Fibroblast of lung (primary cell): ENCODE measurements around the gene SLC6A13.

Source experiments
- CTCF ChIP-seq, 2 donors: IDR thresholded peaks in 1 of 2; conservative IDR thresholded peaks in 1 of 2; 1 replicate in 1 of 2; 2 replicates in 1 of 2; pipeline ENCODE4 v1.5.1; 2011 to 2012; ENCODE audit warnings: low read length in 2 of 2, control low read depth in 1 of 2, inconsistent platforms in 1 of 2, low read depth in 1 of 2, mild to moderate bottlenecking in 1 of 2
- EZH2 ChIP-seq: IDR thresholded peaks from 2 replicates; pipeline ENCODE4 v1.5.1; 2012; ENCODE audit warnings: low read length, control low read depth, mild to moderate bottlenecking; ENCODE audit errors: missing control alignments

DNA sequence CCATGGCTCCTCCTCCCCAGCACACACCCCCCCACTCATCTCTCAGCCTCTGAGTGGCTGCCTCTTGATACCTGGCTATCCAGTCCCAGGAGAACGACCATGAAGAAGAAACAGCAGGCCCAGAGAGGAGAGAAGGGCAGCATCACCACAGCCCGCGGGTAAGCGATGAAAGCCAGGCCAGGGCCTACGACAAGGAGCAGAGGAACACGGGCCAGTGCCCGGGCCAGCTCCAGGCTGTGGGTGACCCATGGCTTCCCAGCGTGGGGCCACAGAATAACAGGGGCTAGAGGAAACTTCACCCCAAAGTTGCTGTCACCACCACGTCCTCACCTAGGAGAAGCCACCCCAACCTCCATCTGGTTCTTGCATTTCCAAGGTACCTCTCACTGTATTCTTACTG is 38.3 kb downstream of the SLC6A13 start:
- TF ChIP-seq CTCF (conservative IDR thresholded peaks at IDR 0.05 in 1 of 2, IDR thresholded peaks at IDR 0.05 in 1 of 2; ENCODE audit: low read depth in 1 of 2, low read length in 2 of 2): no peak
- no peak for TF ChIP-seq EZH2
